ENCODE measurements around the gene METTL16. TPM values are rescaled to one million over a fixed set of nuclear protein-coding genes. Genes with fewer than 3 reads are reported as not detected.

The METTL16 gene
- total and polyA plus RNA-seq, 9 of the 15 experiments (the other 6 are each of a cell fraction or from before 2014, with no cell fraction given) = 12.1 to 30.5 (median 19.8) TPM

- TF ChIP-seq PURB (CRISPR knock-in tag; IDR thresholded peaks at IDR 0.05; ENCODE audit: low read depth) = no peak
- peak; percentile 87 for TF ChIP-seq BHLHE40 (IDR thresholded peaks at IDR 0.05; ENCODE audit: low read length)
- TF ChIP-seq ZBTB49 (CRISPR knock-in tag; IDR thresholded peaks at IDR 0.05; ENCODE audit: borderline replicate concordance) = no peak
- TF ChIP-seq KAT7 (CRISPR knock-in tag; IDR thresholded peaks at IDR 0.05; ENCODE audit: borderline replicate concordance) = 0 out of 2 replicates have a peak, but pooled peaks have one; percentile 29
- no peak for TF ChIP-seq ETV6 (IDR thresholded peaks at IDR 0.05; ENCODE audit: borderline replicate concordance in 1 of 2, low read depth in 2 of 2, low read length in 1 of 2)
- TF ChIP-seq ETV6 (CRISPR knock-in tag; IDR thresholded peaks at IDR 0.05; ENCODE audit: borderline replicate concordance) = no peak
- 0 out of 2 replicates have a peak, but pooled peaks have one; percentile 28 for TF ChIP-seq NR2C2 (CRISPR knock-in tag; IDR thresholded peaks at IDR 0.05)
- peak; percentile 12; the same call in 1 of the 2 replicates for TF ChIP-seq NR2C2 (tag; IDR thresholded peaks at IDR 0.05)
- TF ChIP-seq BMI1 (IDR thresholded peaks at IDR 0.05; ENCODE audit: low read length) = no peak
- no peak for TF ChIP-seq ZNF318 (IDR thresholded peaks at IDR 0.05; ENCODE audit: borderline replicate concordance in 1 of 2, low read depth in 1 of 2)
- no peak for TF ChIP-seq ID3 (CRISPR knock-in tag; IDR thresholded peaks at IDR 0.05)
- TF ChIP-seq ID3 (tag; IDR thresholded peaks at IDR 0.05) = no peak
- no peak for TF ChIP-seq HMGN3 (IDR thresholded peaks at IDR 0.05; ENCODE audit: borderline replicate concordance, extremely low read depth, insufficient read length, low read depth, low read length)
- no peak for TF ChIP-seq ZNF384 (IDR thresholded peaks at IDR 0.05; ENCODE audit: low read depth, low read length)
- TF ChIP-seq HDAC1 (IDR thresholded peaks at IDR 0.05) = peak in 1 of 2 experiments; percentile 85; a peak in 2 of 4 replicates
Measured at GRCh38 chr17:2399572-2400473, 111.9 kb downstream of the METTL16 start (continued).

All from K562 (cell line).